GM18951 (cell line): ENCODE data around the gene UCK2.
A peak's percentile ranks its signal among the peaks of the same experiment; 100 is the strongest.

Experiments used
- POLR2A ChIP-seq: IDR thresholded peaks from 4 replicates; pipeline ENCODE4 v1.6.1; 2011; ENCODE audit warnings: mild to moderate bottlenecking; ENCODE audit not compliant: insufficient read length, insufficient read depth; ENCODE audit errors: extremely low read depth
- in situ Hi-C: fragments of 300-500 bp; cut with MboI; formaldehyde crosslinking; loops from one replicate; pipeline ENCODE4 v1.12.0; 2022; ENCODE audit warnings: low sequenced_read_pairs, mixed read lengths, inconsistent platforms; ENCODE audit not compliant: unreplicated experiment

Gene UCK2

GRCh38 chr1:165826565-165827267 is 698 bp upstream of the UCK2 start:
- in situ Hi-C loops: no loop called here
- no peak for TF ChIP-seq POLR2A

GRCh38 chr1:165828103-165828668 is 772 bp downstream of the UCK2 start:
- peak; percentile 42 for TF ChIP-seq POLR2A
- in situ Hi-C loops: no loop called here

GRCh38 chr1:165828669-165829329 is 1.4 kb downstream of the UCK2 start:
- TF ChIP-seq POLR2A: peak; percentile 57
- in situ Hi-C loops: no loop called here

GRCh38 chr1:165829888-165830287 is 2.5 kb downstream of the UCK2 start:
- in situ Hi-C loops: no loop called here

GRCh38 chr1:165831146-165831545 is 3.7 kb downstream of the UCK2 start:
- TF ChIP-seq POLR2A: no peak
- in situ Hi-C loops: no loop called here

More at GRCh38 chr1:165829888-165830287, 2.5 kb downstream of the UCK2 start:
- TF ChIP-seq POLR2A: no peak

GRCh38 chr1:165832902-165833301 is 5.5 kb downstream of the UCK2 start:
- TF ChIP-seq POLR2A: no peak
- in situ Hi-C loops: no loop called here

GRCh38 chr1:165833358-165833757 is 5.9 kb downstream of the UCK2 start:
- TF ChIP-seq POLR2A: no peak
- in situ Hi-C loops: no loop called here

GRCh38 chr1:165834229-165834628 is 6.8 kb downstream of the UCK2 start:
- in situ Hi-C loops: no loop called here
- TF ChIP-seq POLR2A: no peak

- TF ChIP-seq POLR2A: no peak
- in situ Hi-C loops: no loop called here
Observed at GRCh38 chr1:165834881-165835280, 7.5 kb downstream of the UCK2 start.

- in situ Hi-C loops: no loop called here
- no peak for TF ChIP-seq POLR2A
Observed at GRCh38 chr1:165836664-165837482, 9.5 kb downstream of the UCK2 start.

- TF ChIP-seq POLR2A: no peak
- in situ Hi-C loops: no loop called here
Observed at GRCh38 chr1:165837838-165838364, 10.5 kb downstream of the UCK2 start.

- no peak for TF ChIP-seq POLR2A
- in situ Hi-C loops: no loop called here
Observed at GRCh38 chr1:165840423-165840822, 13.0 kb downstream of the UCK2 start.

- no peak for TF ChIP-seq POLR2A
- in situ Hi-C loops: no loop called here
Observed at GRCh38 chr1:165841582-165842017, 14.2 kb downstream of the UCK2 start.
